ENCODE measurements around the gene NLGN1. TPM values are rescaled to one million over a fixed set of nuclear protein-coding genes. Genes with fewer than 3 reads are reported as not detected.

The NLGN1 gene
- total and polyA plus RNA-seq, 2 of the 13 experiments (the other 11 are each of a cell fraction or from before 2014, with no cell fraction given) = not detected

DNA sequence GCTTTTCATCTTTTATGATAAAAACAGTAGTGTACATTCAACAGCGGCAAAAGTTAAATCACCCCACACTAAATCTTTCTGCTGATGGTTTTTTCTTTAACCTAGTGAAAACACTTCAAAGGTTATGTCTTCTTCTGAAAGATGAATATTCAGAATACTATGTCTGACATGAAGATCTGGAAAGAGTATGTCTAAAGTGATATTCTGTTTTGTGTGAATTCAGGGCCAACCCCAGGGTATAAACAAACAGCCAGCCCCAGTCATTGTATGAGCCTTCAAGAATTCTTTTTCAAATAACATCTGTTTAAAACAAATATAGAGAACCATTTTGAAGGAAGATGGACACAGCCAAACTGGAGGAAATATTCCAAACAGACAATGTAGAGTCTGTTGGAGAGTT, 880.5 kb downstream of the NLGN1 start:
- ATAC-seq (no peak), FAIRE-seq (no peak), DNase-seq (ENCODE audit: low spot score) (no peak)
- no peaks in the 10 kb centered on the region for H3K79me2 ChIP-seq (ENCODE audit: insufficient read depth, low read length)
- no peaks in the 10 kb centered on the region for H3K4me1 ChIP-seq (ENCODE audit: insufficient read depth, low read length)
- intact Hi-C loops (cut with micrococcal nuclease; ENCODE audit: unreplicated experiment) (no loop called here), in situ Hi-C loops (cut with HindIII; ENCODE audit: extremely low pct_ligation_motif_present, low pct_unique_long_range_greater_than_20kb) (no loop called here)
- no TSS peak for BruUV-seq (replicated peaks)
- no peak overlapping the region for H2AFZ ChIP-seq (ENCODE audit: low read length)
- no peak overlapping the region for H3K9ac ChIP-seq (ENCODE audit: insufficient read depth, low read depth, low read length)
- no peak overlapping the region for H3K4me3 ChIP-seq (replicated peaks in 1 of 3; ENCODE audit: insufficient read depth in 1 of 3, low read depth in 2 of 3, low read length in 3 of 3)
- H3K9me3 ChIP-seq (ENCODE audit: low read length) = no peaks in the 10 kb centered on the region
- H3K27ac ChIP-seq (ENCODE audit: extremely low read length, insufficient read depth, low read length) = no peak overlapping the region
- no peaks in the 10 kb centered on the region for H4K20me1 ChIP-seq (ENCODE audit: insufficient read depth, low read length)
- ChIA-PET POLR2A (no interaction called here), CTCF (ENCODE audit: low intra/inter-chr PET ratio, low total read pairs) (no interaction called here)
- no peak for TF ChIP-seq ZBTB1 (CRISPR knock-in tag; IDR thresholded peaks at IDR 0.05; ENCODE audit: borderline replicate concordance)
- WGBS (ENCODE audit: low lambda C conversion rate) = 5% methylated on average over 1 of the region's 1 CpG
- H3K27me3 ChIP-seq (ENCODE audit: control insufficient read depth in 1 of 2, insufficient read depth in 2 of 2, low read length in 2 of 2) = no peaks in the 10 kb centered on the region
- H3K4me2 ChIP-seq (ENCODE audit: low read depth, low read length) = no peak overlapping the region
- no peaks in the 10 kb centered on the region for H3K36me3 ChIP-seq (replicated peaks in 1 of 2; ENCODE audit: control insufficient read depth in 1 of 2, insufficient read depth in 2 of 2, low read length in 2 of 2)

GRCh38 chr3:174280186-174280585, 882.6 kb downstream of the NLGN1 start:
- Histone ChIP-seq H4K20me1 (ENCODE audit: insufficient read depth, low read length) (no peaks in the 10 kb centered on the region), H3K9me3 (ENCODE audit: low read length) (no peaks in the 10 kb centered on the region), H3K36me3 (replicated peaks in 1 of 2; ENCODE audit: control insufficient read depth in 1 of 2, insufficient read depth in 2 of 2, low read length in 2 of 2) (no peaks in the 10 kb centered on the region), H3K4me3 (replicated peaks in 1 of 3; ENCODE audit: insufficient read depth in 1 of 3, low read depth in 2 of 3, low read length in 3 of 3) (no peak overlapping the region), H3K9ac (ENCODE audit: insufficient read depth, low read depth, low read length) (no peak overlapping the region), H3K4me2 (ENCODE audit: low read depth, low read length) (no peak overlapping the region), H2AFZ (ENCODE audit: low read length) (no peak overlapping the region), H3K79me2 (ENCODE audit: insufficient read depth, low read length) (no peaks in the 10 kb centered on the region), H3K4me1 (ENCODE audit: insufficient read depth, low read length) (no peaks in the 10 kb centered on the region), H3K27ac (ENCODE audit: extremely low read length, insufficient read depth, low read length) (no peak overlapping the region), H3K27me3 (ENCODE audit: control insufficient read depth in 1 of 2, insufficient read depth in 2 of 2, low read length in 2 of 2) (no peaks in the 10 kb centered on the region)
- no peak for FAIRE-seq
- DNase-seq (ENCODE audit: low spot score) = no peak
- intact Hi-C loops (cut with micrococcal nuclease; ENCODE audit: unreplicated experiment) (no loop called here), in situ Hi-C loops (cut with HindIII; ENCODE audit: extremely low pct_ligation_motif_present, low pct_unique_long_range_greater_than_20kb) (no loop called here)
- TF ChIP-seq GLMP (CRISPR knock-in tag; IDR thresholded peaks at IDR 0.05; ENCODE audit: borderline replicate concordance) = no peak
- TF ChIP-seq ONECUT2 (CRISPR knock-in tag; IDR thresholded peaks at IDR 0.05) = no peak
- peak; percentile 40 to 81 for TF ChIP-seq MAFK (conservative IDR thresholded peaks at IDR 0.05 in 1 of 2, IDR thresholded peaks at IDR 0.05 in 1 of 2; ENCODE audit: low read length in 2 of 2)
- TF ChIP-seq MAFF (IDR thresholded peaks at IDR 0.05; ENCODE audit: low read depth, low read length) = peak; percentile 65; the same call in 1 of the 2 replicates
- CTCF ChIA-PET (ENCODE audit: low intra/inter-chr PET ratio, low total read pairs) = no interaction called here
- no peak for ATAC-seq
- WGBS (ENCODE audit: low lambda C conversion rate) = 13% methylated on average over 3 of the region's 3 CpGs
- POLR2A ChIA-PET = no interaction called here
- no TSS peak for BruUV-seq (replicated peaks)
